ENCODE data around the gene ALG6.

ALG6 gene

GRCh38 chr1:63367215-63368103 is at the start of gene ALG6:
Gene ALG6 (plus strand): TSS chr1:63367627. CDS start chr1:63370978, 3,351 bp downstream.
- peak; percentile 95 for DNase-seq

DNA sequence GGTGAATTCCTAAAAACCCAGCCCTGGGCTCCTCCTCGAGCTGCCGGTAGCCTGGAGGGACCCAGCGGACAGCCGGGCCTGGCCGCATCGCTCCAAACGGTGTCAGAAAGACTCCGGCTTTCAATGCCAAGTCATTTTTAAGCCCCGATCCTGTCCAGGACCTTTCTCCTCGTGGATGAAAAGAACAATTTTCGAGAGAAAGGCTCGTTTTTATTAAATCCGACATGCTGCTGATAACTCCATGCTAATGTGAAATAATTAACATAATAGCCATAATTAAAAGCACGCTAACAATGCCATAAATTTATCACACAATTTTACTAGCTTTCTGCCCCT is 49.6 kb upstream of the ALG6 start:
- DNase-seq, result no peak

- DNase-seq, result no peak
These were observed 49.0 kb upstream of the ALG6 start for GRCh38 chr1:63318201-63318979.

GRCh38 chr1:63319046-63320021 is 48.1 kb upstream of the ALG6 start:
- DNase-seq, result no peak

- no peak for DNase-seq
These were observed 47.3 kb upstream of the ALG6 start for GRCh38 chr1:63320022-63320721.

DNA sequence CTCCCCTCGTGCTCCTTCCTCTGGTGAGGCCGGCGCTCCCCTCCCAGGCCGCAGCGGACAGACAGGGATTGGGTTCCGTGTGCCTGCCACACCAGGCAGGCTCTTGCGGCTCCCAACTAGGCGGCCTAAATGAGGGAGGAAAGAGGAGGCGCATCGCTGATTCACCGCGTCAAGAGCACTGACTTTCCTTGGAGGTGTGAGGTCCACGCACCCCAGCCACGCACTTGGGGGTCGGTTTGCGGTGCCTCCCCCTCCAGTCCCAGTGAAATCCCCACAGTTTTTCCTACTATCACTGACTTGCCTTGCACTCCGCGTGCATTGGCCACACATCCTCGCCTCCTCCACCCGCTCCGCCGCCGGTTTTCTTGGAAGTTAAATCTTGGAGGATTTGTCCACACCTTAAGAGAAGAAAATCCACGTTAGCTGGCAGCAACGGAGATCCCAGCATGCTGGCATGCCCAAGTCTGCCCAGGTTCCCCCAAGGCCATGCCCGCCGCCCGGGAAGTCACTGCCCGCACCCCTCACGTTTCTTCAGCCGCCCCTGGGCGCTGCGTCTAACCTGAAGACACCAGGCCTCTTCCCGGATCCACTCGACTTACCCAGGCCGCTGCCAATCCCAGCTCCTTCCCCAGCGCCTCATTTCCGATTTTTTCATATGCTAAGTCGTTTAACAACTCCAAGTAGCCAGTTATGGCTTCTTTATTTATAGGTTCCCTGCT is 46.2 kb upstream of the ALG6 start:
- DNase-seq, result no peak

DNA sequence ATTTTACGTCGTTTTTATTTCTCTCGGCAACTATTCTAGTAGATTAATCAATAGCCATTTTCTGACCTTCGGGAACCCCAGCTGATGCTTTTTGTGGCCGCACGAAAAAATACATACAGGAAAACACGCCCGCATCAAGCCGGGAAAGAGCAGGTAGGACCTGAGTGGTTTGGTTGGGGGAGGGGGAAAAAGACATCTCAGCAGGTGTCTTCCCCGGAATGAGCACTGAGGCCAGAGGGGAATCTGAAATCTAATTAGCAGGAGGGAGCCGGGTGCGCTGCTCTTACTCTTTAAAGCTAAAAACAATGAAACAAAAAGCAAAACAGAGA is 45.7 kb upstream of the ALG6 start:
- DNase-seq, result no peak

GRCh38 chr1:63322114-63322943 is 45.1 kb upstream of the ALG6 start, which contains the start of gene FOXD3:
Gene FOXD3 (plus strand): TSS chr1:63322567. CDS start chr1:63323059, 492 bp downstream.
- DNase-seq, result peak; percentile 65

DNA sequence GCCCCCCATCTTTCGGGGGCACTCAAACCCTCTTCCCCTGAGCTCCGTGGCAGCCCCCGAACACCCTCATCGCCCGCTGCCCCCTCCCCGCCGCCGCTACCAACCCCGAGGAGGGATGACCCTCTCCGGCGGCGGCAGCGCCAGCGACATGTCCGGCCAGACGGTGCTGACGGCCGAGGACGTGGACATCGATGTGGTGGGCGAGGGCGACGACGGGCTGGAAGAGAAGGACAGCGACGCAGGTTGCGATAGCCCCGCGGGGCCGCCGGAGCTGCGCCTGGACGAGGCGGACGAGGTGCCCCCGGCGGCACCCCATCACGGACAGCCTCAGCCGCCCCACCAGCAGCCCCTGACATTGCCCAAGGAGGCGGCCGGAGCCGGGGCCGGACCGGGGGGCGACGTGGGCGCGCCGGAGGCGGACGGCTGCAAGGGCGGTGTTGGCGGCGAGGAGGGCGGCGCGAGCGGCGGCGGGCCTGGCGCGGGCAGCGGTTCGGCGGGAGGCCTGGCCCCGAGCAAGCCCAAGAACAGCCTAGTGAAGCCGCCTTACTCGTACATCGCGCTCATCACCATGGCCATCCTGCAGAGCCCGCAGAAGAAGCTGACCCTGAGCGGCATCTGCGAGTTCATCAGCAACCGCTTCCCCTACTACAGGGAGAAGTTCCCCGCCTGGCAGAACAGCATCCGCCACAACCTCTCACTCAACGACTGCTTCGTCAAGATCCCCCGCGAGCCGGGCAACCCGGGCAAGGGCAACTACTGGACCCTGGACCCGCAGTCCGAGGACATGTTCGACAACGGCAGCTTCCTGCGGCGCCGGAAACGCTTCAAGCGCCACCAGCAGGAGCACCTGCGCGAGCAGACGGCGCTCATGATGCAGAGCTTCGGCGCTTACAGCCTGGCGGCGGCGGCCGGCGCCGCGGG is 44.2 kb upstream of the ALG6 start:
- DNase-seq, result peak; percentile 39

GRCh38 chr1:63323865-63324778 is 43.3 kb upstream of the ALG6 start:
- DNase-seq, result no peak

- no peak for DNase-seq
These were observed 42.7 kb upstream of the ALG6 start for GRCh38 chr1:63324779-63325119.

DNA sequence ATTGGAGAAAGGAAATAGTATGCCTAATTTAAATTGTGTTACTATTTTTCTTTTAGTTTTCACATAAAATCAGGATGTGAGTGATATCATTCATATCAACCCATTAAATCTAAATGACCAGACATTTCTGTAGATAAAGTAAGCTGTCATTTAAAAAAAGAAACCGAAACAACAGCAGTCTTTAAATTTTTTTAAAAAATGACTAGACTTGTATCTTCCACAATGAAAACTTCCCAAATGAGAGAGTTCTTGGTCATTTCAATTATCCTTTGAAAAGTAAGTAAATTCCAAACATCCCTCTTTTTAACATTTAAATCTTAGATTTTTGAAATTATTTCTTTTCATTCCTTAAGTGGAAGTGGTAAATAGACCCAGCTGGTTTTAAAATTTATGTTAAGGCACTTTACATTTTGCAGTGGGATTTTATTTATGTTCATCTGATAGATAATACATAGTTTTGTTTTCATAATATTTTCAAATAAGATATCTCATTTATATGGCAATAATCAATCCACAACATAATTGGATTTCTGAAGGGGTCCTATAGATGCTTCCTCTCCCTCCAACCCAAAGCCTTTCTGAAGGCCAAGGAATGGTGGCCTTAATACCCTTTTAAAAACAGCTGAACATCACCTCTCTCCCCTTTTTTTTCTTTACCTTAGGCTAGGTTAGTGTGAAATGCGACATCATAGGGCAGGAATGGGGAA is 42.0 kb upstream of the ALG6 start:
- DNase-seq, result no peak

GRCh38 chr1:63326106-63326472 is 41.3 kb upstream of the ALG6 start:
- no peak for DNase-seq

- no peak for DNase-seq
These were observed 40.7 kb upstream of the ALG6 start for GRCh38 chr1:63326473-63327380.

DNA sequence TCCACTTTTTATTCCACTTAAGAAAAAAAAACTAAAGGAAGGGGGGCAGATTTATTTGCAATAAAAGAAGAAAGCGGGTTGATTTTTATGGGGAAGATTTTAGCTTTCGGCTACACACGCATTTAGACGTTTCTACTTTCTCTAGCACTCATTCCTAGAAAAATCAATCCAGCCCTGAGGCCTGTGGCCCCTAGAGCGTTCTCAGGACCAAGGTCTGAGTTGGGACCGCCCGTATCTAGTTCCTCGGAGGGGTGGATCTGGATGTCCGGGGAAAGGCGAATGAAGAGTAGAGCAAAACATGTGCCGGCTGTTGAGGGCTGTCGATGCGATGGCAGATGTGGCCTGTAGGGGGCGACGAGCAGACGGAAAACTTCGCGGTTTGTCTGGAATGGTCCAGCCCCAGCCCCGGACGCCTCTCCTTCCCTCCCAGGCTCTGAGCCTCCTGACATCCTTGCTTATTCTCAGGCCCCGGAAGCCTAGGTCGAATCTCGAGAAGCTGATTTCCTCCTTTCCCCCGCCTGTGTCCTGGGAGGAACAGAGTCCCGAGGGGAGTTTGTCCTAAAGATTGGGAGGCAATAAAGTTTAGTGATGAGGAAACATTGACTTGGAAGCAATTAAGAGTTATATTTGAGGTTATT is 39.9 kb upstream of the ALG6 start:
- no peak for DNase-seq

DNA sequence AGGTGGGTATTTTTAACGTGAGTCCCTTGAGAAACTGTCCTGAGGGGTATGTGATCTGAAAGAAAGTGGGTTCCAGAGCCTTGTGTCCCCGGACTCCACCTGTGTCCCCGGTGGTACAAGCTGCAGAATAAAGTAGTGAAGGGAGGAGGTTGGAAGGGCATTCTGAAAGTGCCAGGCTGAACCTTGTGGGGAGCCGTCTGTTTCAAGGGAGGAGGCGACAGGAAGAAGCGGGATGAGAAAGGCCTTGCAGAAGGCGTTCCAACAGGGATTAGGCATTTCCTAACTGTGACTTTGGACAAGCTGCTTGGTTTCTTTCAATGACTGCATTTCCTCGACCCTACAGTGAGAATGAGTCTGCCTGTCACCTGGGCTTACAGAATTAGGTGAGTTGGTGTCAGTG is 39.3 kb upstream of the ALG6 start:
- DNase-seq, result no peak

All from NCI-H774 (cell line).